AG09319 (cell line): ENCODE measurements around the gene SORCS1.

Source experiments
- DNase-seq: peaks from one replicate; pipeline ENCODE4 v3.0.0-alpha.2; 2010; ENCODE audit warnings: low read depth; ENCODE audit errors: extremely low read depth
- TF ChIP-seq, protein P1 (sequence below): IDR thresholded peaks from 2 replicates; pipeline ENCODE4 v1.5.1; 2011; ENCODE audit warnings: low read depth, mild to moderate bottlenecking, inconsistent platforms, low read length, moderate library complexity

Gene SORCS1

DNA sequence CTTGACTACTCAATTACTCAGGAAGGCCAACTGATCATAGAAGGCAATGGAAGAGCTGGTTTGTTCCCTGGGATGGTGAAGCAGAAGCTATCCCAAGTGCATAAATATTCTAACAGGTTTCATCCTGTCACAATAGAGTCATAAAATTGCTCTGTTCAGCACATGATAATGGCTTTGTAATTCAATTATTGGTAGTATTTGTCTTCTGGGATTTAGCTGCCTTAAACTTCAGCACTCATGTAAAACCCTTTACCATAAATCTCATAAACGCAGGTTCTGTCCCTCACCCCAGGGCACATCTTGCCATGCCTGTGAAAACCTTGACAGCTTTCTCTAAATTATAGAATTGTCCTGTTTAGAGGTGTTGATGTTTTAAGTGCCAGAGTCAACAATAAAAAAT is 417.6 kb downstream of the SORCS1 start:
- TF ChIP-seq, protein P1, sequence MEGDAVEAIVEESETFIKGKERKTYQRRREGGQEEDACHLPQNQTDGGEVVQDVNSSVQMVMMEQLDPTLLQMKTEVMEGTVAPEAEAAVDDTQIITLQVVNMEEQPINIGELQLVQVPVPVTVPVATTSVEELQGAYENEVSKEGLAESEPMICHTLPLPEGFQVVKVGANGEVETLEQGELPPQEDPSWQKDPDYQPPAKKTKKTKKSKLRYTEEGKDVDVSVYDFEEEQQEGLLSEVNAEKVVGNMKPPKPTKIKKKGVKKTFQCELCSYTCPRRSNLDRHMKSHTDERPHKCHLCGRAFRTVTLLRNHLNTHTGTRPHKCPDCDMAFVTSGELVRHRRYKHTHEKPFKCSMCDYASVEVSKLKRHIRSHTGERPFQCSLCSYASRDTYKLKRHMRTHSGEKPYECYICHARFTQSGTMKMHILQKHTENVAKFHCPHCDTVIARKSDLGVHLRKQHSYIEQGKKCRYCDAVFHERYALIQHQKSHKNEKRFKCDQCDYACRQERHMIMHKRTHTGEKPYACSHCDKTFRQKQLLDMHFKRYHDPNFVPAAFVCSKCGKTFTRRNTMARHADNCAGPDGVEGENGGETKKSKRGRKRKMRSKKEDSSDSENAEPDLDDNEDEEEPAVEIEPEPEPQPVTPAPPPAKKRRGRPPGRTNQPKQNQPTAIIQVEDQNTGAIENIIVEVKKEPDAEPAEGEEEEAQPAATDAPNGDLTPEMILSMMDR, result no peak
- DNase-seq, result no peak

DNA sequence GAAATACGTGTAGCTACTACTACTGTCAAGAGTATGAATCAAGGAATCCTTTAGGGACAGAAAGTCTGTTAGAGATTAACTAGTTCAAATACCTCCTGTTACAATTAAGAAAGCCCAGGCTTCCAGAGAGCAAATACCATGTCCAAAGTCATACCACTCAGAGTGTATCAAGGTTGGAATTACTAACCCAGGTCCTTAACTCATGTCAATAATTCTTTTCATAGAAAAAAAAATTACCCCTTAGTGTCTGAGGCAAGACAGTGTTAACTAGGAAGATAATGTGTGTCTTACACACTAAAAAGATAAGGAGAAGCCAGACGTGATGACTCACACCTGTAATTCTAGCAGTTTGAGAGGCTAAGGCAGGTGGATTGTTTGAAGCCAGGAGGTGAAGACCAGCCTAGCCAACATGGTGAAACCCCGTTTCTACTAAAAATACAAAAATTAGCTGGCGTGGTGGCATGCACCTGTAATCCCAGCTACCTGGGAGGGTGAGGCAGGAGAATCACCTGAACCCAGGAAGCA is 423.4 kb downstream of the SORCS1 start:
- DNase-seq, result no peak
- TF ChIP-seq, protein P1, result no peak

DNA sequence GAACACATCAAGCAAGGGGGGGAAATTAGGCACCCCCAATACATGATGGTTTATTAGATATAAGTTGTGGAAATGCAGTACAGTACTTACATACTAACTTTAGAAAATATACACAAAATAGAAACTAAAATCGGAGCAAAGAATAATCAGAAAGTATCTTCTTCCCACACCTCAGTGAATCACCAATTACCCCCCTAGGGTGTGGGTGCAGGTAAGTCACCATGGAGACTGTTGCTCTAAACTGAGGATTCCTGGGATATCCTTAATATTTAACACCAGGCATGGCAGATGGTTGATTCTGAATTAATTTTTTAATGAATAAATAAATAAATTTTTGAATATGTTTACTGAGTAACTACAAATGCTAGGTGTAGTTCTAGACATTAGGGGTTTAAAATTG is 424.4 kb downstream of the SORCS1 start:
- no peak for DNase-seq
- TF ChIP-seq, protein P1, result no peak

DNA sequence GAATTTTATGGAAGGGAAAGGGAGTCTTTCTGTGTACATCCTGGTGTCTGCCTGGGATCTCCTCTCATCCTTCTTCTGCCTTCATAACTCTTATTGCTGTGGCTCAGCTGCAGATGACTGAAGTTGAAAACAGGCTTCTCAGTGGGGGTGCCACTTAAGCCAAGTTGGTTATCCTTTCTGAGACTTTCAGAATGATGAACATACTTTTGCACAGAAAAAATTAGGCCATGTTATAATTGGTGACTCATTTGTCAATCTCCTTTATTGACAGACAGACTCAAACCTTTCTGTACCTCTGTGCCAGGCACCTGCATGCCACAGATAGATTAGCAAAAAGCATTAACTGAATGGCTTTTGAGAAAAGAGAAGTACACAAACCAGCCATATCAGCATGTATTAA is 430.3 kb downstream of the SORCS1 start:
- DNase-seq, result no peak
- TF ChIP-seq, protein P1, result no peak

DNA sequence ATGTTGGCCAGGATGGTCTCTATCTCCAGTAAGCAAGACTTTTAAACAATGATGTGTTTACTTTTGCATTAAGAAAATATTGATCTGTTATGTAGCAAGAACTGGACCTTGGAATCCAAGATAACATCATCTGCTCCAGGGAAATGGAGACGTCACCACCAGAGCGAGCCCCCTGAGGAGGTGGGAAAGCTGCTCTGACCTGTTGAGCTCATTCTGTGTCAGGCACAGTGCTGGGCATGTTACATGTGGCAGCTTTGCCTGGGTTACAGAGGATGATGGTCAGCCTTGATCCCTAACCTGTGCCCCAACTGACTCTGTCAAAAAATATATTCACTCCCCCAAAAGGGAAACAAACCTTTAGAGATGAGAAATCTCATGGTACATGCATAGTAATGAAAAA is 436.3 kb downstream of the SORCS1 start:
- TF ChIP-seq, protein P1, result no peak
- DNase-seq, result no peak

DNA sequence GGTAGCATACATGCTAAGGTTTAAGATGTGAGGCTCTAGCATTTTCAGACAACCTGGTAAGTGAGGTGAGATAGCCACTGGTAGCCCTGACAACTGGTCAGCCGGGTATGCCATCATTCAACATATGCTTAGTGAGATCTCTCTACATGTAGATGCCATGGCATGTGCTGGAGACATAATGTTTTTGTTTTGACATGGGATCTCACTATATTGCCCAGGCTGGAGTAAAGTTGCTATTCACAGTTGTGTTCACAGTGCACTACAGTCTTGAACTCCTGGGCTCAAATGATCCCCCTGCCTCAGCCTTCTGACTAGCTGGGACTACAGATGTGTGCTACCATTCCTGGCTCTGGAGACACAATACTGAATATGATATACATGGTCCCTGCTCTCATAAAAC is 437.3 kb downstream of the SORCS1 start:
- no peak for DNase-seq
- TF ChIP-seq, protein P1, result no peak

DNA sequence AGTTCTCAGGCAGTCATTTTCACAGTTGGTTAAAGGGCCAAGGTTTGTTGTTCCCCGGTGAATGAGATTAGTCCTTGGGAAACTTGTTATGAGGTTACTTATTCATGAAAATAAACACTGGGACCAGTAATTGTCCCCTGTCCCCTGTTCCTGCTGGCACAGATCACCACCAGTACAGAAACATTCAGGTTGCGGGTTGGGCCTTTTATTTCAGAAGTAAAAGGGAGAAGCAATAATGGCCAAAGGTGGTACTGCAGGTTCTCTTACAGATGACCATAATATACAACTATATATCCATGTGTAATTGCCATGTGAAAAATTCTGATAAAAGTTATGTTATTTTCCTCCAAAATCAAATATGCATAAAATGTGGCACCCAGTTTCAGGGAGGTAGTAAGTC is 442.0 kb downstream of the SORCS1 start:
- no peak for DNase-seq
- TF ChIP-seq, protein P1, result no peak
